Measurements from ENCODE around the gene SPIB. TPM values are rescaled to one million over a fixed set of nuclear protein-coding genes. Genes with fewer than 3 reads are reported as not detected.

Gene SPIB
- total RNA-seq, 1 experiment from 2014 or later: not detected

- no peak overlapping the region for H3K27ac Mint-ChIP-seq (ENCODE audit: low read depth, unreplicated experiment)
- intact Hi-C loops (cut with micrococcal nuclease): no loop called here
- H3K9me3 Mint-ChIP-seq (ENCODE audit: unreplicated experiment): no peaks in the 10 kb centered on the region
- H3K27me3 Mint-ChIP-seq (ENCODE audit: insufficient read depth, unreplicated experiment): peaks cover 7% of the 10 kb centered on the region
- ChIA-PET CTCF (interaction anchor here (0.7 to 2.0 kb wide), 3 partner anchors 10 to 483 kb away, joined by 3 to 10 read pairs (median 3); no protein-coding TSS in a partner anchor), POLR2A (interaction anchor here (0.6 kb wide), 1 partner anchor 39 kb away, joined by 7 read pairs; no protein-coding TSS in a partner anchor)
- no peaks in the 10 kb centered on the region for H3K4me1 Mint-ChIP-seq (ENCODE audit: insufficient read depth, unreplicated experiment)
- no peak for DNase-seq (ENCODE audit: unreplicated experiment)
- no peak for TF ChIP-seq CTCF (IDR thresholded peaks at IDR 0.05; ENCODE audit: unreplicated experiment)
- no peak overlapping the region for H3K4me3 Mint-ChIP-seq (ENCODE audit: unreplicated experiment)
- no TSS peak for BruUV-seq (replicated peaks)
- H3K36me3 Mint-ChIP-seq (ENCODE audit: insufficient read depth, unreplicated experiment): no peaks in the 10 kb centered on the region
These were observed 31.9 kb downstream of the SPIB start for GRCh38 chr19:50450369-50451222.

GRCh38 chr19:50451223-50451534 lies 32.4 kb downstream of the SPIB start:
- intact Hi-C loops (cut with micrococcal nuclease): no loop called here

GRCh38 chr19:50453243-50453642 lies 34.5 kb downstream of the SPIB start:
- no TSS peak for BruUV-seq (replicated peaks)
- CTCF ChIA-PET: interaction anchor here (0.5 to 0.6 kb wide), 2 partner anchors 36 to 198 kb away, joined by 3 read pairs; no protein-coding TSS in a partner anchor
- no peaks in the 10 kb centered on the region for H3K36me3 Mint-ChIP-seq (ENCODE audit: insufficient read depth, unreplicated experiment)
- H3K27ac Mint-ChIP-seq (ENCODE audit: low read depth, unreplicated experiment): no peak overlapping the region
- peaks cover 24% of the 10 kb centered on the region for H3K27me3 Mint-ChIP-seq (ENCODE audit: insufficient read depth, unreplicated experiment)
- DNase-seq (ENCODE audit: unreplicated experiment): no peak
- H3K9me3 Mint-ChIP-seq (ENCODE audit: unreplicated experiment): peaks cover 14% of the 10 kb centered on the region
- POLR2A ChIA-PET: interaction anchor here (0.7 kb wide), 1 partner anchor 22 kb away, joined by 3 read pairs; no protein-coding TSS in a partner anchor
- H3K4me1 Mint-ChIP-seq (ENCODE audit: insufficient read depth, unreplicated experiment): no peaks in the 10 kb centered on the region
- no peak overlapping the region for H3K4me3 Mint-ChIP-seq (ENCODE audit: unreplicated experiment)
- no peak for TF ChIP-seq CTCF (IDR thresholded peaks at IDR 0.05; ENCODE audit: unreplicated experiment)
- intact Hi-C loops (cut with micrococcal nuclease): no loop called here

More at GRCh38 chr19:50451223-50451534, 32.4 kb downstream of the SPIB start:
- Mint-ChIP-seq H3K4me3 (ENCODE audit: unreplicated experiment) (no peak overlapping the region), H3K27me3 (ENCODE audit: insufficient read depth, unreplicated experiment) (peaks cover 9% of the 10 kb centered on the region), H3K27ac (ENCODE audit: low read depth, unreplicated experiment) (no peak overlapping the region), H3K36me3 (ENCODE audit: insufficient read depth, unreplicated experiment) (no peaks in the 10 kb centered on the region), H3K4me1 (ENCODE audit: insufficient read depth, unreplicated experiment) (no peaks in the 10 kb centered on the region), H3K9me3 (ENCODE audit: unreplicated experiment) (peaks cover 5% of the 10 kb centered on the region)
- no peak for TF ChIP-seq CTCF (IDR thresholded peaks at IDR 0.05; ENCODE audit: unreplicated experiment)
- CTCF ChIA-PET: no interaction called here
- no TSS peak for BruUV-seq (replicated peaks)
- DNase-seq (ENCODE audit: unreplicated experiment): no peak
- POLR2A ChIA-PET: no interaction called here

- no TSS peak for BruUV-seq (replicated peaks)
These were observed 37.3 kb downstream of the SPIB start for GRCh38 chr19:50455992-50456391.

More at GRCh38 chr19:50455992-50456391, 37.3 kb downstream of the SPIB start:
- no peak for DNase-seq (ENCODE audit: unreplicated experiment)
- Mint-ChIP-seq H3K27ac (ENCODE audit: low read depth, unreplicated experiment) (no peak overlapping the region), H3K4me3 (ENCODE audit: unreplicated experiment) (no peak overlapping the region), H3K27me3 (ENCODE audit: insufficient read depth, unreplicated experiment) (peaks cover 24% of the 10 kb centered on the region), H3K9me3 (ENCODE audit: unreplicated experiment) (peaks cover 14% of the 10 kb centered on the region), H3K36me3 (ENCODE audit: insufficient read depth, unreplicated experiment) (no peaks in the 10 kb centered on the region), H3K4me1 (ENCODE audit: insufficient read depth, unreplicated experiment) (no peaks in the 10 kb centered on the region)
- ChIA-PET POLR2A (no interaction called here), CTCF (no interaction called here)
- TF ChIP-seq CTCF (IDR thresholded peaks at IDR 0.05; ENCODE audit: unreplicated experiment): no peak
- intact Hi-C loops (cut with micrococcal nuclease): no loop called here
